Measurements from ENCODE around the gene ADAM11.

GRCh38 chr17:44759086-44759915 is 513 bp downstream of the ADAM11 start:
- TF ChIP-seq CTCF (conservative IDR thresholded peaks at IDR 0.05) (no peak), EZH2 (IDR thresholded peaks at IDR 0.05; ENCODE audit: low read depth) (0 out of 2 replicates have a peak, but pooled peaks have one; percentile 73)

Measured in PC-9 (cell line).